Lower lobe of right lung (tissue), 2 donors: ENCODE data around the gene OR6M1. TPM values are rescaled to one million over a fixed set of nuclear protein-coding genes. Genes with fewer than 3 reads are reported as not detected.

ENCODE experiments used
- ATAC-seq, 2 donors: fragments of 200-7000 bp; cut with Tn5 transposase; one replicate each; pipeline ENCODE4 v1.9.1; 2020 to 2022; ENCODE audit warnings: mild to moderate bottlenecking in 2 of 2, moderate library complexity in 2 of 2
- DNase-seq: peaks from one replicate; pipeline ENCODE4 v3.0.0-alpha.2; 2020
- H3K27ac ChIP-seq: fragments of 200-600 bp; one replicate; pipeline ENCODE4 v1.8.0; 2022
- H3K27me3 ChIP-seq: fragments of 200-600 bp; one replicate; pipeline ENCODE4 v1.8.0; 2022; ENCODE audit warnings: low read depth
- H3K36me3 ChIP-seq: fragments of 200-600 bp; one replicate; pipeline ENCODE4 v1.8.0; 2022; ENCODE audit warnings: mild to moderate bottlenecking
- H3K4me1 ChIP-seq: fragments of 200-600 bp; one replicate; pipeline ENCODE4 v1.8.0; 2022
- H3K4me3 ChIP-seq: fragments of 200-600 bp; one replicate; pipeline ENCODE4 v1.8.0; 2022; ENCODE audit warnings: mild to moderate bottlenecking
- H3K9me3 ChIP-seq: fragments of 200-600 bp; one replicate; pipeline ENCODE4 v1.8.0; 2022
- intact Hi-C: fragments of 100-400 bp; cut with DNase I; formaldehyde crosslinking; loops from one replicate; pipeline ENCODE4 v1.11.0; 2022
- total RNA-seq: library from RNA; stranded (reverse); fragmentation: NEBNext Ultra II Directional; extraction: Animal tissue kit (Norgen Biotek cat#: 25700); gene quantifications from one replicate; pipeline ENCODE4 v1.2.1, GENCODE V29; 2021
- TF ChIP-seq, protein P1 (sequence below): fragments of 200-600 bp; IDR thresholded peaks from one replicate; pipeline ENCODE4 v1.8.0; 2022; ENCODE audit warnings: antibody characterized with exemption, mild to moderate bottlenecking
- donor health status: DM: no; HTN: yes; CAD: no; lungs with severe emphysema.

OR6M1 gene
- total RNA-seq, 1 donor from 2014 or later, result not detected

DNA sequence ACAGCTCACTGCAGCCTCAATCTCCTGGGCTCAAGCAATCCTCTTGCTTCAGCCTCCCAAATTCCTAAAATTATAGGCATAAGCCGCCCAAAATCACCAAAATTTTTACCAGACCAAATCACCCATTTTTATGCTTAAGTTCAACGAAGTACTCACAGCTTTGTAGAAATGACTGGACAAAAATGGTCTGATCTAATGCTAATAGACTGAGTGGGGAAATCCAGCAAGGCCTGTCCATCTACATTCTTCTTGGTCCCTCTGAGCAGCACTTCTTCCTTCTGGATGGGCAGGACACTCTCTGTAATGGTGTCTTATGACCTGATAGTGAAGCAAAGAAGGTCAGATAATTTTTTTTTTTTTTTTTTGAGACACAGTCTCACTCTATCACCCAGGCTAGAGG, 33.1 kb downstream of the OR6M1 start:
- ATAC-seq (no peak), DNase-seq (no peak)
- TF ChIP-seq, protein P1, sequence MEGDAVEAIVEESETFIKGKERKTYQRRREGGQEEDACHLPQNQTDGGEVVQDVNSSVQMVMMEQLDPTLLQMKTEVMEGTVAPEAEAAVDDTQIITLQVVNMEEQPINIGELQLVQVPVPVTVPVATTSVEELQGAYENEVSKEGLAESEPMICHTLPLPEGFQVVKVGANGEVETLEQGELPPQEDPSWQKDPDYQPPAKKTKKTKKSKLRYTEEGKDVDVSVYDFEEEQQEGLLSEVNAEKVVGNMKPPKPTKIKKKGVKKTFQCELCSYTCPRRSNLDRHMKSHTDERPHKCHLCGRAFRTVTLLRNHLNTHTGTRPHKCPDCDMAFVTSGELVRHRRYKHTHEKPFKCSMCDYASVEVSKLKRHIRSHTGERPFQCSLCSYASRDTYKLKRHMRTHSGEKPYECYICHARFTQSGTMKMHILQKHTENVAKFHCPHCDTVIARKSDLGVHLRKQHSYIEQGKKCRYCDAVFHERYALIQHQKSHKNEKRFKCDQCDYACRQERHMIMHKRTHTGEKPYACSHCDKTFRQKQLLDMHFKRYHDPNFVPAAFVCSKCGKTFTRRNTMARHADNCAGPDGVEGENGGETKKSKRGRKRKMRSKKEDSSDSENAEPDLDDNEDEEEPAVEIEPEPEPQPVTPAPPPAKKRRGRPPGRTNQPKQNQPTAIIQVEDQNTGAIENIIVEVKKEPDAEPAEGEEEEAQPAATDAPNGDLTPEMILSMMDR, result no peak
- Histone ChIP-seq H3K36me3 (no peaks in the 10 kb centered on the region), H3K27ac (no peak overlapping the region), H3K4me3 (no peak overlapping the region), H3K4me1 (no peaks in the 10 kb centered on the region), H3K9me3 (no peaks in the 10 kb centered on the region), H3K27me3 (no peaks in the 10 kb centered on the region)
- intact Hi-C loops, result no loop called here

DNA sequence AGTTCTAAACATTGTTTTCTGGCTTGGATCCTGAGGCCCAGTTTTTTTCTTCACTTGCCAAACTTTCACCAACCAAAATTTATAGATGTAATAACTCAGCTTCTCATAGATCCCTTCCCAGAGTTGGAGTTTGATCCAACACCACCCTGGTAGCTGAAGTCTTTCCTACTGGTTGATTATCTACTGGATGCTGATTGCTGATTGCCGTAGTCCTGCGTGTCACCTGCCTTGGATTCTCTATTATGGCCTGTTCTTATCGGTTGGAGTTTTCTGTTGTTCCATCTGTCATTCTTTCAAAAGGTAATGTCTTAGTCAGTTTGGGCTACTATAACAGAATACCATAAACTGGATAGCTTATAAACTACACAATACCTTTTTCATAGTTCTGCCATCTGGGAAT, 34.5 kb downstream of the OR6M1 start:
- Histone ChIP-seq H3K36me3 (no peaks in the 10 kb centered on the region), H3K27ac (no peak overlapping the region), H3K27me3 (no peaks in the 10 kb centered on the region), H3K4me1 (no peaks in the 10 kb centered on the region), H3K9me3 (no peaks in the 10 kb centered on the region), H3K4me3 (no peak overlapping the region)
- TF ChIP-seq, protein P1, result no peak
- no peak for DNase-seq
- ATAC-seq, result no peak
- intact Hi-C loops, result no loop called here

DNA sequence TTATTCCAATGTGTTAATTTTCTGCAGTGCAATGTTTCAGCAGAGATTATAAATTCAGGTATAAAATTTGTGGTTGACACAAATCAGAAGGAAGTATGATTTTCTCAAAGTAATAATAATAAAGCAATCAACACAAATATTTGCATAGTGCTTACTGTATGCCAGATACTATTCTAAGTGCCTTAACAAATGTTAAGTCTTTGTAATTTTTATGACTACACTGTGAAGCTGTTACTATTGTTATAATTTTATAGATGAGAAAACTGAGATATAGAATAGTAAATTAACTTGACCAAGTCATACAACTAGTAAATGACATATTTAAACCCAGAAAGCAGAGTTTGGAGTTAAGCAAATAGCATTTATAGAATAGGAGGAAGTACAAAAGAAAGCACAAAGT, 35.4 kb downstream of the OR6M1 start:
- Histone ChIP-seq H3K9me3 (no peaks in the 10 kb centered on the region), H3K4me1 (no peaks in the 10 kb centered on the region), H3K27me3 (no peaks in the 10 kb centered on the region), H3K4me3 (no peak overlapping the region), H3K36me3 (no peaks in the 10 kb centered on the region), H3K27ac (no peak overlapping the region)
- ATAC-seq (no peak), DNase-seq (no peak)
- TF ChIP-seq, protein P1, result no peak
- intact Hi-C loops, result no loop called here

DNA sequence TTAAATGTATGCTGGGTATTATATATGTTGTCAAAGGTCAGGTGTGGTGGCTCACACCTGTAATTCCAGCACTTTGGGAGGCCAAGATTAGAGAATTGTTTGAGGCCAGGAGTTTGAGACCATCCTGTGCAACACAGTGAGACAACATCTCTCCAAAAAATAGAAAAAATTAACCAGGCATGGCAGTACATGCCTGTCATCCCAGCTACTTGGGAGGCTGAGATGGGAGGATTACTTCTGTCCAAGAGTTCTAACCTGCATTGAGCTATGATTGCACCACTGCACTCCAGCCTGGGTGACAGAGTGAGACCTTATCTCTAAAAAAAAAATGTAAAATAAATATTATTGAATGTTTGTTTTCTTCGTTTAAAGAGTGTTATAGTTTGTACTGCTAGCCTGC, 40.5 kb downstream of the OR6M1 start:
- H3K9me3 ChIP-seq, result no peaks in the 10 kb centered on the region
- H3K36me3 ChIP-seq, result no peaks in the 10 kb centered on the region
- no peak overlapping the region for H3K4me3 ChIP-seq
- DNase-seq, result no peak
- no peaks in the 10 kb centered on the region for H3K27me3 ChIP-seq
- H3K27ac ChIP-seq, result no peak overlapping the region
- intact Hi-C loops, result no loop called here
- no peak for ATAC-seq
- TF ChIP-seq, protein P1, result no peak
- H3K4me1 ChIP-seq, result no peaks in the 10 kb centered on the region

DNA sequence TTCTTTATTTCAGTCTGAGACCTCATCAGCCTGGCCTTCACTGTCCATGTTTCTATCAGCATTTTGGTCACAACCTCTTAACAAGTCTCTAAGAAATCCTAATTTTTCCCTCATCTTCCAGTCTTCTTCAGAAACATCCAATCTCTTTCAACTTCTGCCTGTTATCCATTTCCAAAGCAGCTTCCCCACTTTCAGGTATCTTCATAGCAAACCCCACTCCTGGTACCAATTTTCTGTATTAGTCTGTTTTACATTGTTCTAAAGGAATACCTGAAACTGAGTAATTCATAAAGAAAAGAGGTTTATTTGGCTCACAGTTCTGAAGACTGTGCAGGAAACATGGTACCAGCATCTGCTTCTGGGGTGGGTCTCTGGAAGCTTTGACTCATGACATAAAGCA, 43.7 kb downstream of the OR6M1 start:
- intact Hi-C loops, result no loop called here
- DNase-seq (no peak), ATAC-seq (no peak)
- Histone ChIP-seq H3K9me3 (no peaks in the 10 kb centered on the region), H3K4me3 (no peak overlapping the region), H3K36me3 (no peaks in the 10 kb centered on the region), H3K4me1 (no peaks in the 10 kb centered on the region), H3K27ac (no peak overlapping the region), H3K27me3 (no peaks in the 10 kb centered on the region)
- TF ChIP-seq, protein P1, result no peak

DNA sequence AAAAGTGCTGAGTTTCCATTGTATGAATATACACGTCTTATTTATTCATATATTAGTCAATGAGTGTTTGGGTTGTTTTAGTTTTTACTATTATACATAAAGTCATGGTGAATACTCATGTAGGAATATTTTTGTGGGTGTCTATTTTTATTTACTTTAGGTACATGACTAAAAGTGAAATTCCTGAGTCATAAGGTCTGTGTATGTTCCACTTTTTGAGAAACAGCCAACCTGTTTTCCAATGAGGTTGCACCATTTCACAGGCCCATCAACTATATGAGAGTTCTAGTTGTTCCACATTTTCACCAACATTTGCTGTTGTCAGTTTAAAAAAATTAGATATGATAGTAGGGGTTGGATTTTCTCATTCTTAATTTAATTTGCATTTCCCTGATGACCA, 45.3 kb downstream of the OR6M1 start:
- intact Hi-C loops, result no loop called here
- Histone ChIP-seq H3K36me3 (no peaks in the 10 kb centered on the region), H3K4me1 (no peaks in the 10 kb centered on the region), H3K27ac (no peak overlapping the region), H3K4me3 (no peak overlapping the region), H3K27me3 (no peaks in the 10 kb centered on the region), H3K9me3 (no peaks in the 10 kb centered on the region)
- ATAC-seq (no peak), DNase-seq (no peak)
- TF ChIP-seq, protein P1, result no peak
